ENCODE results near the gene OR1E2.

GRCh38 chr17:3438368-3438767 is 4.7 kb upstream of the OR1E2 start:
- TF ChIP-seq POLR2A (IDR thresholded peaks at IDR 0.05) (no peak), CTCF (IDR thresholded peaks at IDR 0.05) (no peak), EP300 (IDR thresholded peaks at IDR 0.05) (no peak)
